Caco-2 (cell line): ENCODE results near the gene SIAH2. TPM values are rescaled to one million over a fixed set of nuclear protein-coding genes. Genes with fewer than 3 reads are reported as not detected.
A peak's percentile ranks its signal among the peaks of the same experiment; 100 is the strongest.

ENCODE experiments used
- BruUV-seq: library from RNA; stranded (reverse); fragments of 400-500 nt; replicated peaks from 2 replicates; lab custom pipeline; 2021; lab: Mats Ljungman, UMichigan
- CTCF ChIA-PET: fragments of 300-600 bp; sonication (Branson Sonifier 250); formaldehyde crosslinking; loops from one replicate; lab custom pipeline; 2022; ENCODE audit warnings: antibody characterized with exemption; lab: Charles Lee
- POLR2A ChIA-PET: fragments of 300-600 bp; sonication (Branson Sonifier 250); formaldehyde crosslinking; loops from one replicate; lab custom pipeline; 2022; ENCODE audit warnings: antibody characterized with exemption; lab: Charles Lee
- DNase-seq, 2 experiments: peaks; one replicate each; pipeline versions ENCODE4 v3.0.0 to v3.0.0-alpha.2; 2020 to 2022
- H3K27me3 ChIP-seq: replicated peaks from 2 replicates; pipeline ENCODE4 v1.6.0; 2011; ENCODE audit warnings: low read length; ENCODE audit not compliant: control insufficient read depth, insufficient read depth
- H3K36me3 ChIP-seq: 2 replicates; pipeline ENCODE4 v1.5.1; 2011; ENCODE audit warnings: low read length; ENCODE audit not compliant: control insufficient read depth, insufficient read depth
- H3K4me1 ChIP-seq: fragments of 250-450 bp; sonication (Bioruptor Pico); 2 replicates; pipeline ENCODE4 v1.5.1; 2020; ENCODE audit warnings: mild to moderate bottlenecking
- H3K4me3 ChIP-seq: 2 replicates; pipeline ENCODE4 v1.5.1; 2011; ENCODE audit warnings: low read depth, mild to moderate bottlenecking, control low read depth, low read length
- H3K9me3 ChIP-seq: fragments of 250-450 bp; sonication (Bioruptor Pico); 2 replicates; pipeline ENCODE4 v1.5.1; 2020; ENCODE audit warnings: mild to moderate bottlenecking, moderate library complexity
- H3K27ac Mint-ChIP-seq: one replicate; pipeline ENCODE4 v1.8.0; 2022; ENCODE audit warnings: mixed read lengths; ENCODE audit not compliant: unreplicated experiment
- H3K27me3 Mint-ChIP-seq: one replicate; pipeline ENCODE4 v1.8.0; 2022; ENCODE audit warnings: mixed read lengths; ENCODE audit not compliant: insufficient read depth, unreplicated experiment
- H3K36me3 Mint-ChIP-seq: one replicate; pipeline ENCODE4 v1.8.0; 2022; ENCODE audit warnings: mild to moderate bottlenecking, mixed read lengths; ENCODE audit not compliant: insufficient read depth, unreplicated experiment
- H3K4me1 Mint-ChIP-seq: one replicate; pipeline ENCODE4 v1.8.0; 2022; ENCODE audit warnings: low read depth, mixed read lengths; ENCODE audit not compliant: unreplicated experiment
- H3K4me3 Mint-ChIP-seq: one replicate; pipeline ENCODE4 v1.8.0; 2022; ENCODE audit warnings: mild to moderate bottlenecking, moderate library complexity, mixed read lengths; ENCODE audit not compliant: unreplicated experiment
- H3K9me3 Mint-ChIP-seq: one replicate; pipeline ENCODE4 v1.8.0; 2022; ENCODE audit warnings: mixed read lengths; ENCODE audit not compliant: unreplicated experiment
- intact Hi-C: fragments of 100-400 bp; cut with micrococcal nuclease; formaldehyde crosslinking; loops from one replicate; pipeline ENCODE4 v1.10.0; 2022; ENCODE audit not compliant: unreplicated experiment
- total RNA-seq: library from RNA; stranded (reverse); gene quantifications from 2 replicates; pipeline ENCODE4 v1.2.3, GENCODE V29; 2022
- TF ChIP-seq, protein P1 (sequence below), 2 experiments: fragments of 200-600 bp in 1 of 2; IDR thresholded peaks; 1 replicate in 1 of 2; 2 replicates in 1 of 2; pipeline versions ENCODE4 v1.5.1 to v1.8.0; 2011 to 2022; ENCODE audit warnings: antibody characterized with exemption in 1 of 2, control low read depth in 1 of 2, inconsistent platforms in 1 of 2, low read depth in 1 of 2, low read length in 1 of 2, mild to moderate bottlenecking in 1 of 2, moderate library complexity in 1 of 2; ENCODE audit not compliant: insufficient read depth in 1 of 2, severe bottlenecking in 1 of 2, unreplicated experiment in 1 of 2

Gene SIAH2
- total RNA-seq, 1 experiment from 2014 or later = 25.6 TPM

DNA sequence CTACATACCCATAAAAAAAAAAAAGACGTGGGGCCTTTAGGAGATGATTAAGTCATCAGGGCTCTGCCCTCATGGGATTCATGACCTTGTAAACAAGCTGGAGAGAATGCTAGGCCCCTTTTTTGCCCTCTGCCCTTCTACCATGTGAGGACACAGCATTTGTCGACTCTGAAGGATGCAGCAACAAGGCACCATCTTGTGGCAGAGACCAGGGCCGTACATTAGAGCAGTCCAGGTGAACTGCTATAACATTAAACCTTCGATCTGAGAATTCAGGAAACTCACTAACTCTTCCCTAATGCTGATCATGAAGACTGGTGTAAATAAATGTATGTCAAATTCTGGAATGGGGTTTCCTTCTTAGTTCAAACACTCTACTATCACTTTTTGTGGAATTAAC lies 30.7 kb upstream of the SIAH2 start:
- TF ChIP-seq, protein P1, sequence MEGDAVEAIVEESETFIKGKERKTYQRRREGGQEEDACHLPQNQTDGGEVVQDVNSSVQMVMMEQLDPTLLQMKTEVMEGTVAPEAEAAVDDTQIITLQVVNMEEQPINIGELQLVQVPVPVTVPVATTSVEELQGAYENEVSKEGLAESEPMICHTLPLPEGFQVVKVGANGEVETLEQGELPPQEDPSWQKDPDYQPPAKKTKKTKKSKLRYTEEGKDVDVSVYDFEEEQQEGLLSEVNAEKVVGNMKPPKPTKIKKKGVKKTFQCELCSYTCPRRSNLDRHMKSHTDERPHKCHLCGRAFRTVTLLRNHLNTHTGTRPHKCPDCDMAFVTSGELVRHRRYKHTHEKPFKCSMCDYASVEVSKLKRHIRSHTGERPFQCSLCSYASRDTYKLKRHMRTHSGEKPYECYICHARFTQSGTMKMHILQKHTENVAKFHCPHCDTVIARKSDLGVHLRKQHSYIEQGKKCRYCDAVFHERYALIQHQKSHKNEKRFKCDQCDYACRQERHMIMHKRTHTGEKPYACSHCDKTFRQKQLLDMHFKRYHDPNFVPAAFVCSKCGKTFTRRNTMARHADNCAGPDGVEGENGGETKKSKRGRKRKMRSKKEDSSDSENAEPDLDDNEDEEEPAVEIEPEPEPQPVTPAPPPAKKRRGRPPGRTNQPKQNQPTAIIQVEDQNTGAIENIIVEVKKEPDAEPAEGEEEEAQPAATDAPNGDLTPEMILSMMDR (IDR thresholded peaks at IDR 0.05; ENCODE audit: insufficient read depth in 1 of 2, low read depth in 1 of 2, low read length in 1 of 2, severe bottlenecking in 1 of 2, unreplicated experiment in 1 of 2) = peak in 1 of 2 experiments; percentile 10
- Mint-ChIP-seq H3K27me3 (peaks cover 8% of the 10 kb centered on the region), H3K4me1 (no peaks in the 10 kb centered on the region), H3K9me3 (no peaks in the 10 kb centered on the region), H3K36me3 (no peaks in the 10 kb centered on the region), H3K27ac (no peak overlapping the region), H3K4me3 (no peak overlapping the region)
- no peaks in the 10 kb centered on the region for H3K27me3 ChIP-seq
- 0 out of 2 replicates have a peak, but pooled peaks cover 4% of the 10 kb centered on the region for H3K4me1 ChIP-seq
- ChIA-PET CTCF (no interaction called here), POLR2A (no interaction called here)
- no peak overlapping the region for H3K4me3 ChIP-seq
- BruUV-seq = no TSS peak
- no peaks in the 10 kb centered on the region for H3K36me3 ChIP-seq
- intact Hi-C loops = loop anchor here (1.0 kb wide), 1 partner anchor 72 kb away; no protein-coding TSS in a partner anchor
- DNase-seq = no peak
- no peaks in the 10 kb centered on the region for H3K9me3 ChIP-seq

- H3K36me3 Mint-ChIP-seq = no peaks in the 10 kb centered on the region
- no peak overlapping the region for H3K4me3 ChIP-seq
- H3K27me3 ChIP-seq = no peaks in the 10 kb centered on the region
- H3K27ac Mint-ChIP-seq = no peak overlapping the region
- TF ChIP-seq, protein P1 (IDR thresholded peaks at IDR 0.05; ENCODE audit: insufficient read depth in 1 of 2, low read depth in 1 of 2, low read length in 1 of 2, severe bottlenecking in 1 of 2, unreplicated experiment in 1 of 2) = no peak
- peaks cover 3% of the 10 kb centered on the region for H3K27me3 Mint-ChIP-seq
- no peak overlapping the region for H3K4me3 Mint-ChIP-seq
- no peaks in the 10 kb centered on the region for H3K9me3 ChIP-seq
- no TSS peak for BruUV-seq
- no peaks in the 10 kb centered on the region for H3K4me1 Mint-ChIP-seq
- DNase-seq = no peak
- ChIA-PET POLR2A (no interaction called here), CTCF (interaction anchor here (1.0 to 1.6 kb wide), 2 partner anchors 11 to 74 kb away, joined by 3 read pairs; no protein-coding TSS in a partner anchor)
- intact Hi-C loops = no loop called here
- no peaks in the 10 kb centered on the region for H3K4me1 ChIP-seq
- no peaks in the 10 kb centered on the region for H3K9me3 Mint-ChIP-seq
- H3K36me3 ChIP-seq = no peaks in the 10 kb centered on the region
Measured at GRCh38 chr3:150790629-150791028, 27.7 kb upstream of the SIAH2 start.

DNA sequence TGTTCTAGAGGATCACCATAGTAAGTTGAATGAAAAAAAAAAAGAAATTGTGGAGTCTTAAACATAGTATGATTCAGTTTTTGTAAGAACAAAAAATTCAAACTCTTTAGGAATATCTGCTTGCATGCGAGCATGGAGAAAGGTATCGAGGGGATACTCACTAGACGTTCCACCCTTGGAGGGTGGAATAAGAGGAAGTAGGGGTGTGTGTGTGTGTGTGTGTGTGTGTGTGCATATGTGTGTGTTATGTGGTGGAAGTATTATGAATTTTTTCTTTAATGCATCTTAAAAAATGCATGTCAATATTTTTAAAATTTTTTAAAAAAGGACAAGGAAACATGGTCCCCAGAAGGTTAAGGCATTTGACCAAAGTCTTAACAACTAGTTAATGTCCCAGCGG lies 26.5 kb upstream of the SIAH2 start:
- Mint-ChIP-seq H3K27me3 (peaks cover 3% of the 10 kb centered on the region), H3K4me3 (no peak overlapping the region), H3K4me1 (no peaks in the 10 kb centered on the region), H3K27ac (no peak overlapping the region), H3K9me3 (no peaks in the 10 kb centered on the region), H3K36me3 (no peaks in the 10 kb centered on the region)
- Histone ChIP-seq H3K4me1 (no peaks in the 10 kb centered on the region), H3K27me3 (no peaks in the 10 kb centered on the region), H3K4me3 (no peak overlapping the region), H3K36me3 (no peaks in the 10 kb centered on the region), H3K9me3 (no peaks in the 10 kb centered on the region)
- no peak for DNase-seq
- TF ChIP-seq, protein P1 (IDR thresholded peaks at IDR 0.05; ENCODE audit: insufficient read depth in 1 of 2, low read depth in 1 of 2, low read length in 1 of 2, severe bottlenecking in 1 of 2, unreplicated experiment in 1 of 2) = no peak
- ChIA-PET CTCF (interaction anchor here (1.6 kb wide), 1 partner anchor 75 kb away, joined by 3 read pairs; no protein-coding TSS in a partner anchor), POLR2A (no interaction called here)
- intact Hi-C loops = loop anchor here (10.0 kb wide), 1 partner anchor 295 kb away; the partner anchor contains the start of gene MED12L
- no TSS peak for BruUV-seq
